H1 (cell line): ENCODE data around the gene OR2V1. TPM values are rescaled to one million over a fixed set of nuclear protein-coding genes. Genes with fewer than 3 reads are reported as not detected.

Experiments used
- CTCF ChIA-PET: fragments of 300-600 bp; sonication (Branson Sonifier 250); formaldehyde crosslinking; loops from one replicate; lab custom pipeline; 2021; ENCODE audit not compliant: partially characterized antibody; lab: Charles Lee
- POLR2A ChIA-PET: fragments of 300-600 bp; sonication (Branson Sonifier 250); formaldehyde crosslinking; loops from one replicate; lab custom pipeline; 2021; ENCODE audit warnings: inconsistent platforms; ENCODE audit not compliant: partially characterized antibody; lab: Charles Lee
- DNase-seq, 2 experiments: peaks; one replicate each; pipeline versions ENCODE4 v3.0.0 to v3.0.0-alpha.2; 2010 to 2022; ENCODE audit warnings: low spot score in 2 of 2, low read depth in 1 of 2, mixed read lengths in 1 of 2
- FAIRE-seq: peaks from 2 replicates; lab custom pipeline; 2011; peaks lifted over from hg19 to GRCh38; lab: Jason Lieb, UNC
- H2AFZ ChIP-seq: 2 replicates; pipeline ENCODE4 v1.8.1; 2012; ENCODE audit warnings: low read length, inconsistent platforms
- H2AK5ac ChIP-seq: 2 replicates; pipeline ENCODE4 v1.6.1; 2013; ENCODE audit warnings: low read depth, low read length
- H2BK120ac ChIP-seq: replicated peaks from 2 replicates; pipeline ENCODE3; 2013; ENCODE audit warnings: low read depth, low read length, inconsistent platforms
- H2BK12ac ChIP-seq: 2 replicates; pipeline ENCODE4 v1.6.1; 2013; ENCODE audit warnings: low read depth, low read length
- H2BK15ac ChIP-seq: 2 replicates; pipeline ENCODE4 v1.6.1; 2013; ENCODE audit warnings: low read length
- H2BK20ac ChIP-seq: 2 replicates; pipeline ENCODE4 v1.6.1; 2013; ENCODE audit warnings: low read length
- H2BK5ac ChIP-seq: 2 replicates; pipeline ENCODE4 v1.6.1; 2013; ENCODE audit warnings: low read depth, low read length
- H3K14ac ChIP-seq: 2 replicates; pipeline ENCODE4 v1.6.1; 2013; ENCODE audit warnings: inconsistent platforms; ENCODE audit not compliant: insufficient read length
- H3K18ac ChIP-seq: 2 replicates; pipeline ENCODE4 v1.6.1; 2013; ENCODE audit warnings: low read length; ENCODE audit errors: extremely low read depth
- H3K23ac ChIP-seq: 2 replicates; pipeline ENCODE4 v1.6.1; 2013; ENCODE audit warnings: inconsistent platforms; ENCODE audit not compliant: insufficient read length
- H3K23me2 ChIP-seq: 2 replicates; pipeline ENCODE4 v1.6.1; 2013; ENCODE audit warnings: low read depth, low read length
- H3K27ac ChIP-seq: 2 replicates; pipeline ENCODE4 v1.6.1; 2011; ENCODE audit warnings: low read depth, low read length, inconsistent platforms
- H3K27me3 ChIP-seq, 4 experiments: replicated peaks in 1 of 4; 1 replicate in 1 of 4; 2 replicates in 3 of 4; pipeline versions ENCODE4 v1.6.1 to v1.8.1; 2011 to 2013; ENCODE audit warnings: low read length in 3 of 4, mild to moderate bottlenecking in 3 of 4, inconsistent platforms in 2 of 4, mixed read lengths in 2 of 4, moderate library complexity in 1 of 4; ENCODE audit not compliant: control insufficient read depth in 3 of 4, insufficient read depth in 3 of 4; ENCODE audit errors: extremely low read depth in 1 of 4
- H3K36me3 ChIP-seq, 4 experiments: 2 replicates each; pipeline versions ENCODE4 v1.6.1 to v1.8.1; 2011 to 2013; ENCODE audit warnings: mild to moderate bottlenecking in 4 of 4, low read length in 3 of 4, moderate library complexity in 2 of 4, control low read depth in 1 of 4, inconsistent platforms in 1 of 4; ENCODE audit not compliant: insufficient read depth in 4 of 4, control insufficient read depth in 2 of 4
- H3K4ac ChIP-seq: replicated peaks from 2 replicates; pipeline ENCODE3; 2013; ENCODE audit warnings: low read length, low read depth, mixed read lengths, inconsistent platforms; ENCODE audit not compliant: insufficient read length
- H3K4me1 ChIP-seq, 4 experiments: replicated peaks in 1 of 4; 1 replicate in 1 of 4; 2 replicates in 3 of 4; pipeline versions ENCODE4 v1.6.1 to v1.8.1; 2011 to 2013; ENCODE audit warnings: low read length in 3 of 4, inconsistent platforms in 2 of 4, mixed read lengths in 1 of 4; ENCODE audit not compliant: insufficient read depth in 4 of 4, control insufficient read depth in 3 of 4
- H3K4me2 ChIP-seq, 2 experiments: 2 replicates each; pipeline versions ENCODE4 v1.6.1 to v1.8.1; 2011 to 2013; ENCODE audit warnings: low read depth in 2 of 2, low read length in 2 of 2, control low read depth in 1 of 2, inconsistent platforms in 1 of 2, mild to moderate bottlenecking in 1 of 2; ENCODE audit not compliant: insufficient read depth in 1 of 2
- H3K4me3 ChIP-seq, 4 experiments: fragments of 200-600, 300-600 bp in 1 of 4; sonication (generic), shearing (Covaris generic), sonication (Bioruptor Twin) in 1 of 4; 2 replicates each; pipeline versions ENCODE4 v1.5.1 to v1.8.1; 2011 to 2016; ENCODE audit warnings: low read length in 4 of 4, low read depth in 3 of 4, control low read depth in 2 of 4, inconsistent platforms in 2 of 4, mild to moderate bottlenecking in 2 of 4, mixed read lengths in 1 of 4, moderate library complexity in 1 of 4; ENCODE audit not compliant: insufficient read depth in 2 of 4; ENCODE audit errors: extremely low read depth in 1 of 4
- H3K56ac ChIP-seq: replicated peaks from 2 replicates; pipeline ENCODE3; 2013; ENCODE audit warnings: low read depth, mild to moderate bottlenecking, mixed read lengths, low read length, inconsistent platforms; ENCODE audit not compliant: insufficient read length
- H3K79me1 ChIP-seq: 2 replicates; pipeline ENCODE4 v1.6.1; 2013; ENCODE audit warnings: low read depth, low read length, control low read depth
- H3K79me2 ChIP-seq, 2 experiments: 2 replicates each; pipeline versions ENCODE4 v1.6.1 to v1.8.1; 2012 to 2013; ENCODE audit warnings: low read length in 2 of 2, mild to moderate bottlenecking in 2 of 2, inconsistent platforms in 1 of 2; ENCODE audit not compliant: insufficient read depth in 2 of 2, control insufficient read depth in 1 of 2
- H3K9ac ChIP-seq, 4 experiments: replicated peaks in 1 of 4; 1 replicate in 1 of 4; 2 replicates in 3 of 4; pipeline versions ENCODE4 v1.6.1 to v1.8.1; 2011 to 2013; ENCODE audit warnings: low read depth in 3 of 4, low read length in 3 of 4, control low read depth in 2 of 4, mild to moderate bottlenecking in 2 of 4, moderate library complexity in 2 of 4, inconsistent platforms in 1 of 4; ENCODE audit errors: extremely low read depth in 1 of 4
- H3K9me3 ChIP-seq, 2 experiments: 2 replicates each; pipeline versions ENCODE4 v1.6.1 to v1.8.1; 2012 to 2013; ENCODE audit warnings: mild to moderate bottlenecking in 2 of 2, moderate library complexity in 2 of 2, control low read depth in 1 of 2, inconsistent platforms in 1 of 2, low read depth in 1 of 2, low read length in 1 of 2, mixed read lengths in 1 of 2; ENCODE audit not compliant: insufficient read depth in 2 of 2
- H4K20me1 ChIP-seq, 2 experiments: replicated peaks in 1 of 2; 2 replicates each; pipeline versions ENCODE3 to v1.8.1; 2011 to 2013; ENCODE audit warnings: inconsistent platforms in 2 of 2, low read length in 2 of 2, mild to moderate bottlenecking in 1 of 2; ENCODE audit not compliant: insufficient read depth in 2 of 2, control insufficient read depth in 1 of 2
- H4K5ac ChIP-seq: 2 replicates; pipeline ENCODE4 v1.6.1; 2013; ENCODE audit warnings: low read length, low read depth, mixed read lengths, inconsistent platforms; ENCODE audit not compliant: insufficient read length
- H4K8ac ChIP-seq: 2 replicates; pipeline ENCODE4 v1.8.0; 2013; ENCODE audit warnings: mild to moderate bottlenecking, moderate library complexity, low read length, inconsistent platforms; ENCODE audit not compliant: insufficient read depth; ENCODE audit errors: extremely low read depth
- H4K91ac ChIP-seq: replicated peaks from 2 replicates; pipeline ENCODE3; 2013; ENCODE audit warnings: low read length, mixed read lengths, inconsistent platforms; ENCODE audit not compliant: insufficient read length
- BCL11A ChIP-seq, 2 experiments: IDR thresholded peaks; one replicate each; pipeline ENCODE4 v1.6.1; 2011; ENCODE audit warnings: low read depth in 2 of 2, low read length in 2 of 2, mild to moderate bottlenecking in 2 of 2
- CHD1 ChIP-seq: IDR thresholded peaks from 2 replicates; pipeline ENCODE4 v1.6.1; 2012; ENCODE audit warnings: low read depth, low read length, improper control_type of control experiment
- CHD2 ChIP-seq: IDR thresholded peaks from 2 replicates; pipeline ENCODE4 v1.6.1; 2012; ENCODE audit warnings: low read length, improper control_type of control experiment
- EGR1 ChIP-seq: IDR thresholded peaks from 2 replicates; pipeline ENCODE4 v1.6.1; 2011; ENCODE audit warnings: low read depth, low read length, borderline replicate concordance
- KDM1A ChIP-seq: fragments of 200-600, 300-600 bp; sonication (generic); IDR thresholded peaks from 2 replicates; pipeline ENCODE4 v1.7.1; 2016; ENCODE audit warnings: mild to moderate bottlenecking, low read length, borderline replicate concordance
- KDM4A ChIP-seq: IDR thresholded peaks from one replicate; pipeline ENCODE4 v1.7.1; 2012; ENCODE audit warnings: low read depth, mild to moderate bottlenecking, moderate library complexity, low read length, inconsistent platforms; ENCODE audit not compliant: severe bottlenecking
- POLR2A ChIP-seq, 2 experiments: IDR thresholded peaks; 1 replicate in 1 of 2; 2 replicates in 1 of 2; pipeline ENCODE4 v1.6.1; 2011; ENCODE audit warnings: low read depth in 2 of 2, low read length in 2 of 2, mild to moderate bottlenecking in 2 of 2; ENCODE audit errors: control extremely low read depth in 1 of 2
- POLR2AphosphoS5 ChIP-seq: IDR thresholded peaks from 2 replicates; pipeline ENCODE4 v1.6.1; 2011; ENCODE audit warnings: low read depth, low read length
- RNF2 ChIP-seq: fragments of 200-900, 300-1000 bp; sonication (generic); IDR thresholded peaks from 2 replicates; pipeline ENCODE4 v1.7.1; 2016; ENCODE audit warnings: borderline replicate concordance, low read depth, mild to moderate bottlenecking, antibody characterized with exemption, low read length; ENCODE audit not compliant: poor library complexity, severe bottlenecking; ENCODE audit errors: missing control alignments
- SAP30 ChIP-seq: fragments of 300-600 bp; sonication (generic); IDR thresholded peaks from 2 replicates; pipeline ENCODE4 v1.7.1; 2012; ENCODE audit warnings: low read length, moderate library complexity, mild to moderate bottlenecking, inconsistent platforms; ENCODE audit not compliant: insufficient read depth, insufficient replicate concordance
- SIRT6 ChIP-seq: IDR thresholded peaks from one replicate; pipeline ENCODE4 v1.7.1; 2012; ENCODE audit warnings: low read length, inconsistent platforms
- SP1 ChIP-seq: IDR thresholded peaks from 2 replicates; pipeline ENCODE4 v1.6.1; 2011; ENCODE audit warnings: low read depth, low read length
- TAF1 ChIP-seq: IDR thresholded peaks from 2 replicates; pipeline ENCODE4 v1.6.1; 2011; ENCODE audit warnings: mild to moderate bottlenecking, low read depth, low read length
- TCF12 ChIP-seq: IDR thresholded peaks from 2 replicates; pipeline ENCODE4 v1.6.1; 2011; ENCODE audit warnings: low read depth, mild to moderate bottlenecking, low read length
- YY1 ChIP-seq: IDR thresholded peaks from 2 replicates; pipeline ENCODE4 v1.6.1; 2011; ENCODE audit warnings: low read depth, mild to moderate bottlenecking, low read length
- WGBS, 2 experiments: shearing (Covaris generic) in 1 of 2; methylation state at CpG; one replicate each; pipeline versions ENCODE4 v1.1.6 to v1.1.7; 2013 to 2015; ENCODE audit warnings: low lambda C conversion rate in 2 of 2, mixed read lengths in 2 of 2, inconsistent platforms in 1 of 2, low coverage in 1 of 2, missing lambda C conversion rate in 1 of 2; ENCODE audit not compliant: insufficient replicate concordance in 2 of 2, insufficient coverage in 1 of 2, insufficient read length in 1 of 2; ENCODE audit errors: extremely low coverage in 1 of 2, missing lambda C conversion rate in 1 of 2; 5-methylcytosine and 5-hydroxymethylcytosine counted together
- polyA plus RNA-seq, 7 experiments: library from polyadenylated mRNA; depleted of rRNA in 3 of 7; stranded (reverse) in 5 of 7; unstranded in 2 of 7; fragments of >200 nt in 5 of 7; fragments of 200-250 nt in 2 of 7; gene quantifications; 1 replicate in 5 of 7; 2 replicates in 1 of 7; 4 replicates in 1 of 7; pipeline versions ENCODE4 v1.2.1 to v1.2.3, GENCODE V29; 2011 to 2013; ENCODE audit warnings: missing spikeins in 2 of 7, mixed read lengths in 2 of 7
- total RNA-seq: library from RNA; stranded (reverse); fragmentation: NEBNext Ultra II Directional; extraction: Animal tissue kit (Norgen Biotek cat#: 25700); gene quantifications from 2 replicates; pipeline ENCODE4 v1.2.1, GENCODE V29; 2021

Gene OR2V1
- total and polyA plus RNA-seq, 2 of the 8 experiments (the other 6 are each of a cell fraction or from before 2014, with no cell fraction given) = not detected

DNA sequence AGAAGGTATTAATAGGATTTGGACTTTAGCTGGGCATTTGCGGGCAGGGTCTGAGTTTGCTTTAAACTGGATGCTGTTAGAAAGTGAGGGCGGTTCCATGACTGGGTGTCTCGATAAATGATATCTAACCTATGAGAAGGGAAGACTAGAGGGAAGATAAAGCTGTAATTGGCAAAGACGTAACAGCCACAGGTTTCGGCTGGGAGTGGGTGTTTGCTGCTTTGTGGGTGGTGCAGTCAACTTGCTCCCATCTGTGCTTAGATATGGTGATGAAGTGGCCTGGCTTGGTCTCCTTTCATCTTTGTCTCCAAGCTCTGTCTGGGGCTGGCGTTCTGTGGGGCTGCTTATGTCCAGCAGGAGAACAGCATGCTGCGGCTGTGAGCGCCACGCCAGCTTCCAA is 23.3 kb downstream of the OR2V1 start:
- Histone ChIP-seq H2AK5ac (0 out of 2 replicates have a peak overlapping the region, but pooled peaks have one; percentile 39), H3K4me1 (peaks cover 0 to 11% (median 6%) of the 10 kb centered on the region in 4 experiments; a peak in 6 of 7 replicates), H4K91ac (no peak overlapping the region), H2BK15ac (0 out of 2 replicates have a peak overlapping the region, but pooled peaks have one; percentile 29), H3K27me3 (peaks cover 2 to 15% (median 9%) of the 10 kb centered on the region in 4 experiments), H3K23me2 (no peaks in the 10 kb centered on the region), H2BK12ac (no peak overlapping the region), H3K79me2 (no peaks in the 10 kb centered on the region), H3K23ac (no peak overlapping the region), H3K4ac (no peak overlapping the region), H3K9ac (no peak overlapping the region), H3K56ac (no peak overlapping the region), H2BK5ac (no peak overlapping the region), H3K4me2 (no peak overlapping the region), H3K4me3 (no peak overlapping the region), H3K79me1 (no peaks in the 10 kb centered on the region), H2AFZ (no peak overlapping the region), H3K14ac (no peak overlapping the region), H4K8ac (no peak overlapping the region), H4K20me1 (no peaks in the 10 kb centered on the region), H3K18ac (no peak overlapping the region), H3K36me3 (no peaks in the 10 kb centered on the region), H2BK20ac (no peak overlapping the region), H2BK120ac (no peak overlapping the region), H4K5ac (no peak overlapping the region), H3K27ac (no peak overlapping the region), H3K9me3 (no peaks in the 10 kb centered on the region)
- POLR2A ChIA-PET = no interaction called here
- CTCF ChIA-PET = interaction anchor here (0.9 to 3.4 kb wide), 9 partner anchors 14 to 313 kb away, joined by 3 to 9 read pairs (median 4); no protein-coding TSS in a partner anchor
- WGBS, 2 experiments = 86% methylated on average over 9 of the region's 9 CpGs; no CpG with 5 or more reads in 1 of the 2 experiments
- DNase-seq (no peak), FAIRE-seq (no peak)
- no peak for TF ChIP-seq CHD1
- TF ChIP-seq KDM4A = no peak
- TF ChIP-seq POLR2AphosphoS5 = no peak
- no peak for TF ChIP-seq POLR2A (IDR thresholded peaks at IDR 0.05; ENCODE audit: control extremely low read depth in 1 of 2, low read depth in 2 of 2, low read length in 2 of 2)
- TF ChIP-seq SP1 = no peak
- no peak for TF ChIP-seq BCL11A (IDR thresholded peaks at IDR 0.05; ENCODE audit: low read depth in 2 of 2, low read length in 2 of 2)
- no peak for TF ChIP-seq EGR1
- no peak for TF ChIP-seq SAP30
- no peak for TF ChIP-seq SIRT6
- no peak for TF ChIP-seq RNF2
- no peak for TF ChIP-seq TCF12
- TF ChIP-seq CHD2 = no peak
- TF ChIP-seq TAF1 = no peak
- TF ChIP-seq KDM1A = no peak
- TF ChIP-seq YY1 = no peak
